Measurements from ENCODE around the gene CLPTM1L.

- no peak for TF ChIP-seq EZH2 (IDR thresholded peaks at IDR 0.05)
- no peak for TF ChIP-seq POLR2AphosphoS5 (IDR thresholded peaks at IDR 0.05; ENCODE audit: borderline replicate concordance, low read depth, low read length)
- no peak for TF ChIP-seq FOXP2 (optimal IDR thresholded peaks at IDR 0.05; ENCODE audit: control extremely low read depth, extremely low read length, insufficient read depth)
Measured at GRCh38 chr5:1277331-1277730, 67.6 kb downstream of the CLPTM1L start.
